ENCODE data around the gene MUTYH. TPM values are rescaled to one million over a fixed set of nuclear protein-coding genes. Genes with fewer than 3 reads are reported as not detected.

Gene MUTYH
- total and polyA plus RNA-seq, 2 of the 8 experiments (the other 6 are each of a cell fraction or from before 2014, with no cell fraction given): 51.9 to 65.7 TPM

- no peak for TF ChIP-seq NANOG (IDR thresholded peaks at IDR 0.05; ENCODE audit: insufficient read depth, low read depth, low read length, poor library complexity, severe bottlenecking)
Measured at GRCh38 chr1:45356186-45356585, 15.9 kb upstream of the MUTYH start (continued).
